ENCODE data around the gene DDOST. TPM values are rescaled to one million over a fixed set of nuclear protein-coding genes. Genes with fewer than 3 reads are reported as not detected.

The DDOST gene
- total RNA-seq, 2 experiments from 2014 or later = 111 to 148 TPM

DNA sequence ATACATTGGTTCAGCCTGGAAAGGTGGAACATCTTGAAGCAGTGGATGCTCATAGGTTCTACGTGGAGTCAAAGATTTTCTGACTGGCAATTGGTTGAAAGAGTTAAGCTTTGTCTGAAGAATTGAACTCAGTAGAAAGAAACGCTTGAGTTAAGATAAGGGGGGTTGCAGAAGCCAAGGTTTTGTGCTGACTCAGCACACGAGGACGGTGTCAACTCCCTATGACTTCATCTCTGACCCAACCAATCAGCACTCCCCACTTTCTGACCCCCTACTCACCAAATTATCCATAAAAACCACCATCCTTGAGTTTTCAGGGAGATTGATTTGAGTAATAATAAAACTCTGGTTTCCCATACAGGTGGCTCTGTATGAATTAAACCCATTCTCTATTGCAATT is 30.4 kb downstream of the DDOST start:
- no peak overlapping the region for H2AFZ ChIP-seq (ENCODE audit: low read length)

DNA sequence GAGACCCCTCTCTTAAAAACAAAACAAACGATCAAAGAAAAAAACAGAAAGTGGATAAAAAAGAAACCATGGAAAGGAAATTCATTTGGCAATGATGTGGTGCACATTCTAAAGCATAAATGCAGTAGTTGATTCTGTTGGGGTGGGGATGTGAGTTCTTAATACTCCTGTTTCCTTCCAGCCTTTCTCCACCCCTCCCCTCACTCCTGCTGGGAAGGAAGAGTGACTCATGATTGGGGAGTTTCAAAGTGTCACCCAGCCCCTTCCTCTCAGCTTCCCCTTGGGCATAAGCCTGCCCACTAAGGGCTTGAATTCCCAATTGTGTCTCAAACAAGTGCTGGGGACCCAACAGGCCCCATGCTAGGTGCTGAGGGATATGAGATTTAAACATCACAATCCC is 34.6 kb downstream of the DDOST start:
- POLR2A ChIA-PET = no interaction called here
- BruUV-seq (replicated peaks) = no TSS peak
- H3K36me3 ChIP-seq (ENCODE audit: insufficient read depth, low read length) = no peaks in the 10 kb centered on the region
- H3K27ac ChIP-seq (ENCODE audit: low read depth, low read length, poor library complexity, severe bottlenecking) = no peak overlapping the region
- no peaks in the 10 kb centered on the region for H3K79me2 ChIP-seq (ENCODE audit: insufficient read depth, low read depth, low read length)
- no peaks in the 10 kb centered on the region for H3K4me1 ChIP-seq (ENCODE audit: insufficient read depth, low read length, poor library complexity, severe bottlenecking)
- no peaks in the 10 kb centered on the region for H3K9me2 ChIP-seq (ENCODE audit: insufficient read depth, low read length)
- CTCF ChIA-PET (ENCODE audit: unreplicated experiment) = no interaction called here
- intact Hi-C loops (cut with micrococcal nuclease; ENCODE audit: unreplicated experiment) = no loop called here
- 0 out of 2 replicates have a peak, but pooled peaks cover 10% of the 10 kb centered on the region for H3K9me3 ChIP-seq (ENCODE audit: low read length)
- TF ChIP-seq, protein P1, sequence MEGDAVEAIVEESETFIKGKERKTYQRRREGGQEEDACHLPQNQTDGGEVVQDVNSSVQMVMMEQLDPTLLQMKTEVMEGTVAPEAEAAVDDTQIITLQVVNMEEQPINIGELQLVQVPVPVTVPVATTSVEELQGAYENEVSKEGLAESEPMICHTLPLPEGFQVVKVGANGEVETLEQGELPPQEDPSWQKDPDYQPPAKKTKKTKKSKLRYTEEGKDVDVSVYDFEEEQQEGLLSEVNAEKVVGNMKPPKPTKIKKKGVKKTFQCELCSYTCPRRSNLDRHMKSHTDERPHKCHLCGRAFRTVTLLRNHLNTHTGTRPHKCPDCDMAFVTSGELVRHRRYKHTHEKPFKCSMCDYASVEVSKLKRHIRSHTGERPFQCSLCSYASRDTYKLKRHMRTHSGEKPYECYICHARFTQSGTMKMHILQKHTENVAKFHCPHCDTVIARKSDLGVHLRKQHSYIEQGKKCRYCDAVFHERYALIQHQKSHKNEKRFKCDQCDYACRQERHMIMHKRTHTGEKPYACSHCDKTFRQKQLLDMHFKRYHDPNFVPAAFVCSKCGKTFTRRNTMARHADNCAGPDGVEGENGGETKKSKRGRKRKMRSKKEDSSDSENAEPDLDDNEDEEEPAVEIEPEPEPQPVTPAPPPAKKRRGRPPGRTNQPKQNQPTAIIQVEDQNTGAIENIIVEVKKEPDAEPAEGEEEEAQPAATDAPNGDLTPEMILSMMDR (conservative IDR thresholded peaks at IDR 0.05; ENCODE audit: low read length) = no peak
- no peak for TF ChIP-seq EZH2phosphoT487 (IDR thresholded peaks at IDR 0.05; ENCODE audit: borderline replicate concordance, low read depth, low read length)
- no peak for DNase-seq (ENCODE audit: low spot score)
- H3K4me3 ChIP-seq (ENCODE audit: low read depth, low read length, poor library complexity, severe bottlenecking) = no peak overlapping the region
- no peak overlapping the region for H2AFZ ChIP-seq (ENCODE audit: low read length)
- no peak overlapping the region for H3K4me2 ChIP-seq (ENCODE audit: low read length)
- no peaks in the 10 kb centered on the region for H4K20me1 ChIP-seq (ENCODE audit: insufficient read depth, low read length)

More for the DNA sequence above, 30.4 kb downstream of the DDOST start:
- Histone ChIP-seq H3K9me3 (ENCODE audit: low read length) (0 out of 2 replicates have a peak, but pooled peaks cover 10% of the 10 kb centered on the region), H3K79me2 (ENCODE audit: insufficient read depth, low read depth, low read length) (no peaks in the 10 kb centered on the region), H3K27ac (ENCODE audit: low read depth, low read length, poor library complexity, severe bottlenecking) (no peak overlapping the region), H4K20me1 (ENCODE audit: insufficient read depth, low read length) (no peaks in the 10 kb centered on the region), H3K4me3 (ENCODE audit: low read depth, low read length, poor library complexity, severe bottlenecking) (no peak overlapping the region), H3K4me2 (ENCODE audit: low read length) (no peak overlapping the region), H3K4me1 (ENCODE audit: insufficient read depth, low read length, poor library complexity, severe bottlenecking) (peaks cover 14% of the 10 kb centered on the region), H3K9me2 (ENCODE audit: insufficient read depth, low read length) (no peaks in the 10 kb centered on the region), H3K36me3 (ENCODE audit: insufficient read depth, low read length) (no peaks in the 10 kb centered on the region)
- POLR2A ChIA-PET = no interaction called here
- CTCF ChIA-PET (ENCODE audit: unreplicated experiment) = no interaction called here
- intact Hi-C loops (cut with micrococcal nuclease; ENCODE audit: unreplicated experiment) = loop anchor here (5.0 to 10.0 kb wide), 2 partner anchors 88 to 416 kb away; no protein-coding TSS in a partner anchor
- no peak for DNase-seq (ENCODE audit: low spot score)
- no TSS peak for BruUV-seq (replicated peaks)
- no peak for TF ChIP-seq EZH2phosphoT487 (IDR thresholded peaks at IDR 0.05; ENCODE audit: borderline replicate concordance, low read depth, low read length)
- TF ChIP-seq, protein P1 (conservative IDR thresholded peaks at IDR 0.05; ENCODE audit: low read length) = no peak

DNA sequence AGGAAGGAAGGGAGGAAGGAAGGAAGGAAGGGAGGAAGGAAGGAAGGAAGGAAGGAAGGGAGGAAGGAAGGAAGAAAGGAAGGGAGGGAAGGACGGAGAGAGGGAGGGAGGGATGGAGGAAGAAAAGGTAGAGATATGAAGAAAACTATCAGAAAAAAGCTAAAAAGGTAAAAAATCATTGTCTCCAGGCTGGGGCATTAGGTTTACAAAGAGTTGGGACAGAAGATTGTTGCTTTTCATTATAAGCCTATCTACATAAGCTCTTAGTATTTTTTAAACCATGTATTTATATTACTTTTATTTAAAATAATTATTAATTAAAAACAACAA is 35.1 kb downstream of the DDOST start:
- CTCF ChIA-PET (ENCODE audit: unreplicated experiment) = no interaction called here

More for the DNA sequence above, 35.1 kb downstream of the DDOST start:
- DNase-seq (ENCODE audit: low spot score) = no peak
- TF ChIP-seq, protein P1 (conservative IDR thresholded peaks at IDR 0.05; ENCODE audit: low read length) = no peak
- no peak for TF ChIP-seq EZH2phosphoT487 (IDR thresholded peaks at IDR 0.05; ENCODE audit: borderline replicate concordance, low read depth, low read length)
- POLR2A ChIA-PET = no interaction called here
- H3K4me2 ChIP-seq (ENCODE audit: low read length) = no peak overlapping the region
- H3K4me3 ChIP-seq (ENCODE audit: low read depth, low read length, poor library complexity, severe bottlenecking) = no peak overlapping the region
- H3K4me1 ChIP-seq (ENCODE audit: insufficient read depth, low read length, poor library complexity, severe bottlenecking) = no peaks in the 10 kb centered on the region
- no peaks in the 10 kb centered on the region for H3K36me3 ChIP-seq (ENCODE audit: insufficient read depth, low read length)
- intact Hi-C loops (cut with micrococcal nuclease; ENCODE audit: unreplicated experiment) = no loop called here
- H2AFZ ChIP-seq (ENCODE audit: low read length) = no peak overlapping the region
- no peaks in the 10 kb centered on the region for H3K9me2 ChIP-seq (ENCODE audit: insufficient read depth, low read length)
- no peaks in the 10 kb centered on the region for H4K20me1 ChIP-seq (ENCODE audit: insufficient read depth, low read length)
- H3K79me2 ChIP-seq (ENCODE audit: insufficient read depth, low read depth, low read length) = no peaks in the 10 kb centered on the region
- 0 out of 2 replicates have a peak, but pooled peaks cover 10% of the 10 kb centered on the region for H3K9me3 ChIP-seq (ENCODE audit: low read length)
- no TSS peak for BruUV-seq (replicated peaks)
- no peak overlapping the region for H3K27ac ChIP-seq (ENCODE audit: low read depth, low read length, poor library complexity, severe bottlenecking)

All from OCI-LY7 (cell line).